Naive thymus-derived CD4-positive, alpha-beta T cell (primary cell): Measurements from ENCODE around the gene EDEM1. TPM values are rescaled to one million over a fixed set of nuclear protein-coding genes. Genes with fewer than 3 reads are reported as not detected.

Experiments used
- ATAC-seq: fragments of 150-1000 bp; cut with Tn5 transposase; 2 replicates; pipeline ENCODE4 v1.10.0; 2021; ENCODE audit warnings: mild to moderate bottlenecking, moderate library complexity
- CTCF ChIA-PET: fragments of 350-600 bp; sonication (Branson Sonifier 250); formaldehyde crosslinking; loops from one replicate; lab custom pipeline; 2021; ENCODE audit warnings: antibody characterized with exemption; lab: Charles Lee
- POLR2A ChIA-PET: fragments of 350-600 bp; sonication (Branson Sonifier 250); formaldehyde crosslinking; loops from one replicate; lab custom pipeline; 2021; ENCODE audit warnings: antibody characterized with exemption, inconsistent platforms; lab: Charles Lee
- DNase-seq, 9 donors: peaks; one replicate each; pipeline versions ENCODE4 v3.0.0 to v3.0.0-alpha.2; 2020 to 2022; ENCODE audit warnings: mixed read lengths in 1 of 9
- H3K27ac ChIP-seq: one replicate; pipeline ENCODE4 v1.7.0; 2013; ENCODE audit warnings: mild to moderate bottlenecking, low read depth, low read length, moderate library complexity
- H3K27me3 ChIP-seq, 2 donors: one replicate each; pipeline ENCODE4 v1.7.0; 2013; ENCODE audit warnings: low read length in 2 of 2, mild to moderate bottlenecking in 2 of 2, moderate library complexity in 2 of 2; ENCODE audit not compliant: control insufficient read depth in 2 of 2, insufficient read depth in 2 of 2
- H3K36me3 ChIP-seq, 3 experiments: 1 replicate in 2 of 3; 2 replicates in 1 of 3; pipeline ENCODE4 v1.7.0; 2013; ENCODE audit warnings: low read length in 3 of 3, mild to moderate bottlenecking in 3 of 3, moderate library complexity in 1 of 3; ENCODE audit not compliant: insufficient read depth in 3 of 3, control insufficient read depth in 2 of 3
- H3K4me1 ChIP-seq, 2 donors: one replicate each; pipeline ENCODE4 v1.7.0; 2013; ENCODE audit warnings: low read length in 2 of 2, mild to moderate bottlenecking in 2 of 2, moderate library complexity in 1 of 2; ENCODE audit not compliant: control insufficient read depth in 2 of 2, insufficient read depth in 2 of 2
- H3K4me3 ChIP-seq: 2 replicates; pipeline ENCODE4 v1.7.0; 2013; ENCODE audit warnings: mild to moderate bottlenecking, low read length
- H3K9me3 ChIP-seq, 3 experiments: 1 replicate in 2 of 3; 2 replicates in 1 of 3; pipeline ENCODE4 v1.7.0; 2013; ENCODE audit warnings: low read length in 3 of 3; ENCODE audit not compliant: control insufficient read depth in 2 of 3
- H3K27ac Mint-ChIP-seq, 9 donors: one replicate each; pipeline ENCODE4 v1.8.0; 2020 to 2022; ENCODE audit warnings: mixed read lengths in 9 of 9, mild to moderate bottlenecking in 8 of 9, moderate library complexity in 5 of 9, inconsistent platforms in 2 of 9
- H3K27me3 Mint-ChIP-seq, 5 donors: one replicate each; pipeline ENCODE4 v1.8.0; 2021 to 2022; ENCODE audit warnings: mixed read lengths in 5 of 5, mild to moderate bottlenecking in 1 of 5
- H3K36me3 Mint-ChIP-seq, 5 donors: one replicate each; pipeline ENCODE4 v1.8.0; 2020 to 2022; ENCODE audit warnings: mixed read lengths in 5 of 5, mild to moderate bottlenecking in 3 of 5, inconsistent platforms in 1 of 5
- H3K4me1 Mint-ChIP-seq, 7 donors: one replicate each; pipeline ENCODE4 v1.8.0; 2020 to 2022; ENCODE audit warnings: mixed read lengths in 7 of 7, mild to moderate bottlenecking in 3 of 7, inconsistent platforms in 1 of 7
- H3K4me3 Mint-ChIP-seq, 10 donors: one replicate each; pipeline ENCODE4 v1.8.0; 2020 to 2022; ENCODE audit warnings: mild to moderate bottlenecking in 10 of 10, mixed read lengths in 10 of 10, moderate library complexity in 6 of 10, inconsistent platforms in 2 of 10
- H3K9me3 Mint-ChIP-seq, 11 donors: one replicate each; pipeline ENCODE4 v1.8.0; 2020 to 2022; ENCODE audit warnings: mixed read lengths in 11 of 11, mild to moderate bottlenecking in 4 of 11, inconsistent platforms in 1 of 11, moderate library complexity in 1 of 11
- intact Hi-C, 2 donors: fragments of 100-400 bp; cut with micrococcal nuclease; formaldehyde crosslinking; loops; one replicate each; pipeline ENCODE4 v1.15.1; 2023
- polyA plus RNA-seq, 2 donors: library from polyadenylated mRNA; unstranded; fragments of 300-500 nt; fragmentation: Illumina TruSeq; gene quantifications; one replicate each; pipeline ENCODE4 v1.2.3, GENCODE V29; 2021
- total RNA-seq, 6 experiments: library from RNA in 5 of 6; stranded (reverse) in 5 of 6; gene quantifications; 1 replicate in 5 of 6; 2 replicates in 1 of 6; pipeline ENCODE4 v1.2.3 and lab custom pipeline; 2021 to 2026

Gene EDEM1
- total and polyA plus RNA-seq, 7 experiments from 2014 or later: 41.9 to 138 (median 107) TPM

GRCh38 chr3:5255404-5256344, 68.2 kb downstream of the EDEM1 start:
- intact Hi-C loops: no loop called here
- DNase-seq (no peak), ATAC-seq (no peak)
- H3K27ac ChIP-seq: no peak overlapping the region
- ChIA-PET POLR2A (no interaction called here), CTCF (no interaction called here)
- H3K4me1 ChIP-seq: no peaks in the 10 kb centered on the region
- H3K9me3 Mint-ChIP-seq: no peaks in the 10 kb centered on the region
- no peaks in the 10 kb centered on the region for H3K9me3 ChIP-seq
- H3K36me3 ChIP-seq: no peaks in the 10 kb centered on the region
- H3K27me3 Mint-ChIP-seq: peaks cover 0 to 3% (median 0%) of the 10 kb centered on the region in 5 donors
- H3K4me1 Mint-ChIP-seq: peaks cover 0 to 19% (median 6%) of the 10 kb centered on the region in 7 donors
- H3K36me3 Mint-ChIP-seq: no peaks in the 10 kb centered on the region
- no peak overlapping the region for H3K4me3 Mint-ChIP-seq
- H3K4me3 ChIP-seq: no peak overlapping the region
- H3K27ac Mint-ChIP-seq: no peak overlapping the region
- no peaks in the 10 kb centered on the region for H3K27me3 ChIP-seq

GRCh38 chr3:5258526-5258925, 71.0 kb downstream of the EDEM1 start:
- H3K4me3 ChIP-seq: no peak overlapping the region
- ChIA-PET CTCF (interaction anchor here (0.7 kb wide), 1 partner anchor 53 kb away, joined by 3 read pairs; no protein-coding TSS in a partner anchor), POLR2A (no interaction called here)
- H3K9me3 ChIP-seq: no peaks in the 10 kb centered on the region
- H3K4me3 Mint-ChIP-seq: no peak overlapping the region
- intact Hi-C loops: no loop called here
- peaks cover 0 to 28% (median 16%) of the 10 kb centered on the region in 7 donors for H3K4me1 Mint-ChIP-seq
- H3K36me3 Mint-ChIP-seq: no peaks in the 10 kb centered on the region
- no peaks in the 10 kb centered on the region for H3K36me3 ChIP-seq
- peaks cover 0 to 3% (median 0%) of the 10 kb centered on the region in 5 donors for H3K27me3 Mint-ChIP-seq
- ATAC-seq (no peak), DNase-seq (no peak)
- no peaks in the 10 kb centered on the region for H3K9me3 Mint-ChIP-seq
- H3K4me1 ChIP-seq: peaks cover 0 to 7% of the 10 kb centered on the region in 2 donors
- H3K27ac Mint-ChIP-seq: peak overlapping the region in 1 of 9 donors; percentile 22
- H3K27ac ChIP-seq: no peak overlapping the region
- no peaks in the 10 kb centered on the region for H3K27me3 ChIP-seq

GRCh38 chr3:5260992-5261501, 73.5 kb downstream of the EDEM1 start:
- Histone ChIP-seq H3K36me3 (no peaks in the 10 kb centered on the region), H3K27ac (peak overlapping the region; percentile 13), H3K27me3 (no peaks in the 10 kb centered on the region), H3K4me1 (peaks cover 0 to 7% of the 10 kb centered on the region in 2 donors), H3K9me3 (no peaks in the 10 kb centered on the region), H3K4me3 (no peak overlapping the region)
- no peaks in the 10 kb centered on the region for H3K36me3 Mint-ChIP-seq
- peak in 1 of 9 donors; percentile 1 for DNase-seq
- peak overlapping the region in 8 of 9 donors; percentile 6 to 76 (median 69) for H3K27ac Mint-ChIP-seq
- ATAC-seq: no peak
- no peaks in the 10 kb centered on the region for H3K9me3 Mint-ChIP-seq
- H3K27me3 Mint-ChIP-seq: no peaks in the 10 kb centered on the region
- peaks cover 0 to 20% (median 15%) of the 10 kb centered on the region in 7 donors for H3K4me1 Mint-ChIP-seq
- ChIA-PET POLR2A (no interaction called here), CTCF (no interaction called here)
- intact Hi-C loops: loop anchor here in 1 of 2 donors (5.0 kb wide), 1 partner anchor 64 kb away; no protein-coding TSS in a partner anchor
- peak overlapping the region in 8 of 10 donors; percentile 4 to 80 (median 48) for H3K4me3 Mint-ChIP-seq

GRCh38 chr3:5262507-5262906, 75.0 kb downstream of the EDEM1 start:
- ATAC-seq (no peak), DNase-seq (no peak)
- ChIA-PET POLR2A (no interaction called here), CTCF (no interaction called here)
- Histone ChIP-seq H3K4me1 (peaks cover 0 to 7% of the 10 kb centered on the region in 2 donors), H3K27ac (no peak overlapping the region), H3K4me3 (no peak overlapping the region), H3K27me3 (no peaks in the 10 kb centered on the region), H3K9me3 (no peaks in the 10 kb centered on the region), H3K36me3 (no peaks in the 10 kb centered on the region)
- peak overlapping the region in 2 of 9 donors; percentile 22 to 25 for H3K27ac Mint-ChIP-seq
- H3K9me3 Mint-ChIP-seq: no peaks in the 10 kb centered on the region
- no peak overlapping the region for H3K4me3 Mint-ChIP-seq
- H3K27me3 Mint-ChIP-seq: peaks cover 0 to 2% (median 0%) of the 10 kb centered on the region in 5 donors
- H3K4me1 Mint-ChIP-seq: peaks cover 0 to 20% (median 14%) of the 10 kb centered on the region in 7 donors
- intact Hi-C loops: loop anchor here in 1 of 2 donors (5.0 kb wide), 1 partner anchor 65 kb away; no protein-coding TSS in a partner anchor
- H3K36me3 Mint-ChIP-seq: no peaks in the 10 kb centered on the region

GRCh38 chr3:5264093-5264600, 76.6 kb downstream of the EDEM1 start:
- no peak for ATAC-seq
- POLR2A ChIA-PET: no interaction called here
- H3K4me1 ChIP-seq: peaks cover 0 to 7% of the 10 kb centered on the region in 2 donors

GRCh38 chr3:5264896-5265770, 77.6 kb downstream of the EDEM1 start:
- intact Hi-C loops: loop anchor here in 1 of 2 donors (5.0 kb wide), 1 partner anchor 68 kb away; no protein-coding TSS in a partner anchor
- H3K9me3 ChIP-seq: no peaks in the 10 kb centered on the region
- no peak overlapping the region for H3K27ac Mint-ChIP-seq
- DNase-seq: no peak
- no peak for ATAC-seq
- H3K27ac ChIP-seq: no peak overlapping the region
- POLR2A ChIA-PET: no interaction called here
- no peaks in the 10 kb centered on the region for H3K36me3 ChIP-seq
- H3K4me3 ChIP-seq: no peak overlapping the region
- H3K27me3 Mint-ChIP-seq: peaks cover 0 to 2% (median 0%) of the 10 kb centered on the region in 5 donors
- peaks cover 0 to 7% of the 10 kb centered on the region in 2 donors for H3K4me1 ChIP-seq
- H3K4me1 Mint-ChIP-seq: peaks cover 0 to 16% (median 14%) of the 10 kb centered on the region in 7 donors
- no peaks in the 10 kb centered on the region for H3K36me3 Mint-ChIP-seq
- no peak overlapping the region for H3K4me3 Mint-ChIP-seq
- CTCF ChIA-PET: no interaction called here
- H3K9me3 Mint-ChIP-seq: no peaks in the 10 kb centered on the region
- no peaks in the 10 kb centered on the region for H3K27me3 ChIP-seq

More at GRCh38 chr3:5264093-5264600, 76.6 kb downstream of the EDEM1 start:
- Mint-ChIP-seq H3K9me3 (no peaks in the 10 kb centered on the region), H3K4me3 (no peak overlapping the region), H3K36me3 (no peaks in the 10 kb centered on the region), H3K4me1 (peaks cover 0 to 20% (median 14%) of the 10 kb centered on the region in 7 donors), H3K27me3 (peaks cover 0 to 2% (median 0%) of the 10 kb centered on the region in 5 donors), H3K27ac (peak overlapping the region in 1 of 9 donors; percentile 16)
- no peak for DNase-seq
- H3K4me3 ChIP-seq: no peak overlapping the region
- H3K27me3 ChIP-seq: no peaks in the 10 kb centered on the region
- CTCF ChIA-PET: no interaction called here
- intact Hi-C loops: loop anchor here in 1 of 2 donors (5.0 kb wide), 1 partner anchor 67 kb away; no protein-coding TSS in a partner anchor
- H3K9me3 ChIP-seq: no peaks in the 10 kb centered on the region
- no peaks in the 10 kb centered on the region for H3K36me3 ChIP-seq
- H3K27ac ChIP-seq: no peak overlapping the region
